Stimulated activated CD8-positive, alpha-beta memory T cell treated with anti-CD3 and anti-CD28 coated beads, Interleukin-7, amount 100 ng/mL, for 48 hours (primary cell): Measurements from ENCODE around the gene GABARAP.

ENCODE experiments used
- DNase-seq, 2 donors: peaks; one replicate each; pipeline ENCODE4 v3.0.0-alpha.2; 2020; ENCODE audit warnings: low read depth in 1 of 2; ENCODE audit errors: extremely low read depth in 1 of 2

The GABARAP gene

DNA sequence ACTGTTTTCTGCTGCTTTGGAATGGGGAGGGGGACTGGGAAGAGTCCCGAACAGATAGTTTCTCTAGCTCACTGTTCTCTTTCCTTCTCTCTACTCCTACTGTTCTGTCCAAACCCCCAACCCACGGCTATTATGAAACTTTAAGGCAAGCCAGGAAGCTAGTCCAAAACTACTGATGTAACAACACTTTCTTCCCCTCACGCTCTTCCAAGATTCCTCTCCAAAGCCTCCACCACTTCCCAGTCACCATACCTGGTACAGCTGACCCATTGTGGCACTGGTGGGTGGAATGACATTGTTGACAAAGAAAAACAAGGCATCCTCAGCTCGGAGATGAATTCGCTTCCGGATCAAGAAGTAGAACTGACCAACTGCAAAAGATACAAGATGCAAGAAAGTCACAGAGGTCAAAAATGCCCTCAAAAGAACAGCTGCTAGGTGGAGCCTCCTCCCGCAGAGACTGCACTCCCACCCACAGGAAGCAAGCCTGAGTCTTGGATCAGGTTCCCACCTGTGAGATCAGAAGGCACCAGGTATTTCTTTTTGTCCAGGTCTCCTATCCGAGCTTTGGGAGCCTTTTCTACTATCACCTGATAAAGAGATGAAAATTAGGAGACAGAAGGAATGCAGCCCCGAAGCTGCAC, 1.0 kb downstream of the GABARAP start:
- no peak for DNase-seq

DNA sequence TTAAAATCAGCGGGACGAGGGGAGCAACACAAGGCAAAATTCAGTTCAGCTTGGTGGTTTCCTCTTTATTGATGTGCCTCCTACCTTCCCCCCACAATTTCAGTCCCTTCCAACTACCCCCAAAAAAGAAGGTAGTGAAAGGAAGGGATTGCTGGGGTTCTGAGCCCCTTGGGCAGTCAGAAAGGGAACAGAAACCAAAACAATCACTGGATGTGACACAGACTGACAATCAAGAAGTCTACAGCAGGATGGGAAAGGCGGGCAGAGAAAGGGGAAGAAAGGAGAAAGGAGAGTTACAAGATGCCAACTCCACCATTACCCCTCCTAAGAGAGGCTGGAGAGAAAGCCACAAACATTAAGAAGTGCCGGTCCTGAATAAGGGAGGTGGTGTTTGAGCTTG, 1.9 kb downstream of the GABARAP start:
- DNase-seq: no peak

DNA sequence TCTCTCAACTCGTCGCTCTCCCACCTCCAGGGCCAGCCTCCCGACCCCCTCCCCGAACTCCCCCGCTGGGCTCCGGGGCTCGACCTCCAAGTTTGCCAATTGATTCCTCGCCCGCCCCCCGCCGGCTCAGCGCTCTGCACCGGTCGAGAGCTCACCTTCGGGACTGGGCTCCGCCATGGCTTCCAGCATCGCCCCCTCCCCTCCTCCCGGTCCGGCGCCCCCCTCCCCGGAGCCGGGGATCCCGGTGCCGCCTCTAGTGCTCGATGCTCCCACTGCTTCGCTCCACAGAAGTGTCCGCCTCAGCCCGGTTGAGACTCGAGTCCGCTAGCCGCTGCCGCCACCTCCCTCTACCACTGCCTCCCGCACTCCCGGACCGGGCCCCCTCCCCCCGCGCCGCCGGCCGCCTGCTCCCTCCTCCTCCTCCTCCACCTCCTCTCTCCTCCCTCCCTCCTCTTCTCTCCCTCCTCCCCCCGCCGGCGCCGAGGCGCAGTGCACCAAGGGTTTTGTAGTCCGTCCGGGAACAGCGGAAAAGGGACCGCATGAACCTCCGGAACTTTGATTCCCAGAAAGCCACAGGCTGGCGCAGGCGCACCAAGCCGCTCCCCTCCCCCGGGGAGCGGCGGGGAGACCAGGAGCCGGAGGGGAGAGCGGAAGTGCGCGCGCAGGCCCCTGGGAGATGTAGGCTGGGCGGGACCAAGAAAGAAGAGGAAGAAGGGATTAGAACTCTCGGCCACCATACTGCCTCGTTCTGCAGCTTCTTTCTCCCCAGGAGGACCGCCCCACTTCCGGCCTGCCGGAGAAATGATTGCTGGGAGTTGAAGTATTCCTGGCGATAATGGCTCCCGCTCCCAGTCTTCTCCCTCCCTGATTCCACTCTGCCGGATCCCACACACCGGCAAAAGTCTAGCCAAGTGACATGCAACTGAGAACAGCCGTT, 2.9 kb downstream of the GABARAP start, which contains the start of gene PHF23:
PHF23 (minus strand) TSS at position 367 of the 937 bp plus-strand sequence; CDS start at position 189, 178 bp downstream.
- peak; percentile 96 for DNase-seq

DNA sequence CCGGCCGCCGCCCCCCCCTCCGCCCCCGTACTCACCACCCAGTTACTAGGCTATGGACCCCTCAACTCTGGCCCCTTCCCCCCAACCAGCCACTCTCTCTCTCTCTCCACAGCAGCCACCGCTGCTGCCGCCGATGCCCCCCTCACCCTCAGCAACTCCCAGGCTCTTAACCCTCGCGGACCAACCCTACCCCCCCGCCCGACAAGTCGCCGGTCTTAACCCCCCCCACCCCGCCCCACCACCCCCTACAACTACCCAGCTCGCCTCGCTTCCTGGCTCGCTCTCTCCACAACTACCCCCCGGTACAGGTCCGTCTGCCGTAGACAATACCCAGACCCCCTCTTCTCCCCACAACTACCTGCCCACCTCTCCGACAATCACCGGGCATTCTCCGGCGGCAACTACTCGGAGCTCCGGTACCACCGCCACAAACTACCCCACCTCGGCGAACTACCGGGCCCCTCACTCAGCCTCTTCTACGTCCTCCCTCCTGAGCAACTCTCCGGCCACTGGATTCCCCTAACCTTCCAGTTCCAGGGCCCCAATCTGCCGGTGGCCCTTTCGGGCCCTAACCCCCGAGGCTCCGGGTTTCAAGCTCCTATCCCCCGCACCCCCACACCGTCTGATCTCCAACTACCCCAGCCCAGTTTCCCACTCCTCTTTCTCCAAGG, 3.7 kb downstream of the GABARAP start:
- DNase-seq: no peak

DNA sequence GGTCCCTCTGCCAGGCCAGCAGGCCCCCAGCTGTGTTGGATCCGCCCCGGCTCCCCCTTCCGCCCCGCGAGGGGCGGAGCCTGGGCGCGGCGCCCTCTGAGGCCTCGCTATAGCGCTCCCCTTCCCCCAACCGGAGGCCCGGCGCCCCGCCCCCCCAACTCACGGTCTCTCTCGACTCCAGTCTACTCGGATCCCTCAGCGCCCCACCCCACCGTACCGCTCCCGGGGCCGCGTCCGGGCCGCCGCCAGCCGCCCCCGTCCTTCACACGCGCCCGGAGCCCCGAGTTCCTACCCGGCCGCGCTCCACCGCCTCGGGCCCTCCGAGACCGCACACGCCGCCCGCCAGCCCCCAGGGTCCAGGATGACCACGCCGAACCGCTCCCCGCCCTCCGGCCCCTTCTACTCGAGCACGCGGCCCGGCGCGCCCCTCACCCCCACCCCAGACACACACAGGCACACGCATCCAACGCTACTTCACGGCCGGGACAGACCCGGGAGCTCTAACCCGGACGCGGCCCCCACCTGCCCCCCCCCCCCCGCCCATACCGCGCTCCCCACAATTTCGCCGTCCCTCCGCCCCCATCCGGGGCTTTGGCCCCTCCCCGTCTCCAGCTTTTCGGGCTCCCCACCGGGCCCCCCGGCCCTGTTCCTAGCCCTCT, 4.4 kb downstream of the GABARAP start:
- DNase-seq: peak; percentile 79 to 86

DNA sequence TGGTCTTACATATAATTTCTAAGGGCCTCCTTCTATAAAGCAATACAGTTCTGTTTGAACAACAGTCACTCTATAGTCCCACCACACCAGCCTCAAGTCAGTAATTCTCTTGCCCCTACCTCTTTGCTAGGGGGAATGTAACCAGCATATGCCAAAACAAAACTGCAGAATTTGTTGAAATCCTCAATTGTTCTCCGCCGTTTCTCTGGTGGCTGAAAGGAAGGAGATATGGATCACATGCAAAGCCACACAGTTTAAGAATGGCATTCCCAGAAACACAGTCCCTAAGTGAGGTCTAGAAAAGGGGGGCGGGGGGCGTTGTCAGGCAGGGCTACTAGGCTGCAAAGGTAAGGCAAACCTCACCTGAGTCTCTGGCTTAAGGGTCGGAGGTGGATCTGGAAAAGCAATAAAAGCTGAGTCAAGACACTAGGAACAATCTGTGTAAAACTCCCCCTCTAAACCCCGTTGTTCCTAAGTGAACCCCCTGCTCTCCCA, 4.9 kb downstream of the GABARAP start:
- DNase-seq: no peak

DNA sequence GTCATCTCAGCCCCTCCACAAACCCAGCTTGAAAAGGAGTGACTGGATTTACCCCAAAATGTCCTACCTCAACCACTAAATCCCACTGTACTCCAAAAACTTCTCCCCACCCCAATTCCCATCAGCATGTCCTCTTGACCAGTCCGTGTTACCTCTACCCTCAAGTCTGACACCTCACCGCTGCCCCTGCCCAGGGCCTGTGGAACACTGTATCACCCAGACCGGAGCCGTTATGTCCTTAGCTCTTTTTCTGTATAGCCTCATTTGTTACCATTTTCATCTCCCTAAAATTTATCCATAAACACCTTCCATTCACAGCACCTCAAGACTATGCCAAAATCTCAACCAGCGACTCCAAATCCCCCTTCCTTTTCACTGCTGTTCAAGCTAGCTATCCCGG, 5.4 kb downstream of the GABARAP start:
- no peak for DNase-seq

DNA sequence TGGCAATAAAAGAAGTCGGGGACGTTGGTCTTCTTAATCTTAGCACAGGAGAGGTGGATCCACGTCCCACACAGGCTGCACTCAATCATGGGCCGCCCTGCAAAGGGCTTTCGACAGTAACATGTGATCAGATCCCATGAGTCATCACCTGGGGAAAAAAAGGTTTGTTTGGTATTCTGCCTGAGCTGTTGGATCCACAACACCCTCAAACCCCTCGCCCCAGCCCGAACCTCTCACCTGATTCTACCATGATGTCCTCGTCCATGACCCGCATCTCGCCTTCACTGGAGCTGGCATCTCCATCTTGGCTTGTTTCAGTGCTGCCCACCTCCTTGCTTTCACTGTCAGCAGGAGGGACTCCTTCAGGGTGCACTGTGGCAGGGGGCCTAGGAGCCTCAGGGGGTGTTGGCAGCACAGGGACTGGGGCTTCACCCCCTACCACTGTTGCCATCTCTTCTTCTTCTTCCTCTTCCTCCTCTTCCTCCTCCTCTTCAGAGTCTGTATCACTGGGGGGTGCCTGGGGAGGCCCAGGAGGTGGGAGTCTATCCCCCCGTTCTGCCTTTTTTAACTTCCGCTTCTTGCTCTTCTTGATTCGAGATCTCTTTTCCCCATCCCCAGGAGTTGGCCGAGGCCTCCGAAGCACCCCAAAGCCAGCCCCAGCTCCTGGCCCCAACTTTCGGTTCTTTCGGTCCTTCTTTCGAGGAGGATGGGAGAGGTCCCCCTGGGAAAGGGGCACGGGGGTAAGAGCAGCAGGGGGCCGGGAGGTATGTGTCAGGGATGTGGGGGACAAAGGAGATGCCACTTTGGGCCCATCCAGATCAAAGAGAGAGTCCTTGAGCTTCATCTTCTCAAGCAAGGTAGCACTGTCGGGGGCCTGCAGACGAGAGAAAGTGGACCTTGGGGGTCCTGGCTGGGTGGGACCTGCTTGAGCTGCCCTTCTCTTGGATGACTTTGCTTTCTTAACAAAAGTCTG, 6.3 kb downstream of the GABARAP start:
- DNase-seq: no peak

DNA sequence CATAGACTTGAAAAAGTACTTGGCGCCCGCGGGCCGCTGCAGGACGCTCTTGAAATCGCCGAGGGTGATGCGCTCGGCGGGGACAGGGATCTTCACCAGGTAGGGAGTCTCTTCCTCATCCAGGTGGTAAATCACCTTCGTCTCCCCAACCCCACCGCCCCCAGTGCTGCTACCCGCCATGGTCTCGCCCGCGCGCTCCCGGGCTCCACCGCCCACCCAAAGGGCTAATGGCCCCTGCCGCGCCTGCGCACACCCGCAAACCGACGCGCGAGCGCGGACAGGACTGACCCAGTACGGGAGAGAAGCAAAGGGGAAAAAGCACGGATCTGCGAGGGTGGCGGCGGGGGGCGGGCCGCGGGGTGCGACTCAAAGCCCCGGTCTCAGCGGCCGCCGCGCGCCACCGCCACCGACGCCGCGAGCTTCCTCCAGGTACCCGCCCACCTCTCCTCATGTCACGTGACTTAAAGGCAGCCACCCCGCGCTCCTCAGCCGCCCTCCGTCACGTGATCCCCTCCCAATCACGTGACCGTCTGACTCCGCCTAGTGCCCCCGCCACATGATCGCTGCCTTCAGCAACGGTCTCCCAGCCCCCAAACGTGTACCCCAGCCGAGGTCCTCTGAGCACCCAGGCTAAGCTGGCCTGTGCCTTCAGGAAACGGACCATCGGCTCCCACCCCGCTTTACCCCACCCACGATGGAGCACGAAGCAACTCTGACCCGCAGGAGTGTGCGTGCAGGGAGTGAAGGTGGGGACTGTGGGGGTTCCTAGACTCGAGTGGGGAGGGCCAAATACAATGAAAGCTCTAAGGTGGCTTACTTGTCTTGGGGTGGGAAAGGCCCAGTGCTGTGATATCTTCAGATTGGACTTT, 7.9 kb downstream of the GABARAP start, which contains the start of gene DVL2:
DVL2 (minus strand) TSS at position 435 of the 869 bp plus-strand sequence; CDS start at position 180, 255 bp downstream.
- DNase-seq: peak; percentile 91

GRCh38 chr17:7233701-7234082, 8.6 kb downstream of the GABARAP start:
- DNase-seq: no peak

GRCh38 chr17:7232114-7232513, 10.1 kb downstream of the GABARAP start:
- DNase-seq: no peak

- DNase-seq: no peak
Observed at GRCh38 chr17:7229504-7229903, 12.7 kb downstream of the GABARAP start.

GRCh38 chr17:7228920-7229319, 13.3 kb downstream of the GABARAP start:
- DNase-seq: no peak

DNA sequence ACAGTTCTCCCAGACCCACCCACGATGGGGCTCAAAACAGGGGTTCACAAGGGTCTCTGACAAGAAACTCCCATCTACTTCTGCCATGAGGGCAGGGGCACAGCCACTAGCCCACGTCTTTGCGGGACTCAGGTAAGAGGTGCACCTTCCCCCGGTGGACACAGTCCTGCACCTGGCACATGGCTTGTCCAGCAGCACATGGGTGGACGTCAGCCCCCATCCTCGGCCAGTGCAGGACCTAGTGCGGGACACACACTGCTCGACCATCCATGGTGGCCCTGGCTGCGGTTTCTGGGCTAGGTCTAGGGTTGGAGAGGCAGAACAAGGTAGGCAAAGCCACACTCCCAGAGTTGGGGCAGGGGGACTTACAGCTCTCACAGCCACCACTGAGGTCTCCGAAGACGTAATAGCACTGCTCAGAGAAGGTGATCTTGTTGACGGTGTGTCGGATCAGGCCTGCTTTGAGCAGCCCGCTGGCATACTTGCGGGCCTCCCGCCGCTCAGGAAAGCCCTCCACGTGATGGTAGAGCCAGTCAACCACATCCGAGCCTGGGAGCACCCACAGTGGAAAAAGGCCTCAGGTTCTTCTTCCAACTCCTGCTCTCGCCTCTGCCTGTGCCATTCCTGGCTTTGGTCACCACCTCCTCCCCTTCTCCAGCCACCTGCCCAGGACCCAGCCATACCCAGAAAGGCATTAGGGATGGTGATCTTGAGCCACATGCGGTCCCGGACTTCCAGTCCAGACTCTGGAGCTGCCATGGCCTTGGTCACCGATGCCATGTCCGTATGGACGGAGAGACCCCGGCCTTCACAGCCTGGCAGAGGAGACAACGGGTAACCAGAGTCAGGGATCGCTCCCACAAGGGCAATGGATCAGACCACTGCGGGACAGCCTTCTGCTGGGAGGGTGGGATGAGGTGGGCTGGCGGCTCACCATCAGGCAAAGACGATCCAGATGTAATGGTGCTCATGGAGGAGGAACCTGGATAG, 15.2 kb downstream of the GABARAP start:
- DNase-seq: no peak

DNA sequence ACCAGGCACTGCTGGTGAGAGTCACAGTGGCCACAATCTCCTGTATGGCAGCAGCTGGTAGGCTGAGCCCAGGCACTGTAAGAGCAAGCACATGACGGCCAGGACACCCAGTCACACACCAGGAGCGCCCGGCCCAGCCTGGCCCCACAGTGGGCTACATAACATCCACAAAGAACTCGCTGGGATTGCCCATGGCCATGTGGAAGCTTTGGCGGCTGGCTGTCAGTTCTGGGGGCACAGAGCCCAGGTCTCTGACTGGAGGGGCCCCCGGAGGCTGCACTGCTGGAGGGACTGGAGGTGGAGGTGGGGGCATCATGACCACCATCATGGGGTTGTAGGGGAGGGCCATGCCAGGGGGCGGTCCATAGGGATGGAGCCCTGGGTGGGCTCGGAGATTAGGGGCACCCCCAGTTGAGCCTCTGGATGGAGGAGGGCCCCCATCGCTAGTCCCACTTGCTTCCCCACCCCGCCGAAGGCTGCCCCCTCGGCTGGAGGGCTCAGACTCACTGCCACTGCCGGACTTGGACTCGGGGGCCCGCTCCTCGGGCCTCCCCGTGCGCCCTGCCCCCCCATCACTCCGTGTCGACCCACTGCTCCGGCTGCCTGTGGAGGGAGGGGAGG, 16.4 kb downstream of the GABARAP start:
- no peak for DNase-seq

GRCh38 chr17:7224661-7225111, 17.6 kb downstream of the GABARAP start:
- DNase-seq: no peak

GRCh38 chr17:7224110-7224509, 18.1 kb downstream of the GABARAP start:
- DNase-seq: no peak
